NCI-H146 (cell line): Measurements from ENCODE around the gene TRANK1.
"Not testable (repeated sequence)": the region's sequence is repeated elsewhere in the genome, so short reads cannot be mapped to it uniquely, and the experiment has no call there.

ENCODE experiments used
- DNase-seq: peaks from one replicate; lab custom pipeline; 2025; lab: John Stamatoyannopoulos, UW

Gene TRANK1

GRCh38 chr3:36892457-36893136, 52.3 kb downstream of the TRANK1 start:
- no peak for DNase-seq

GRCh38 chr3:36891701-36892160, 53.1 kb downstream of the TRANK1 start:
- no peak for DNase-seq

GRCh38 chr3:36891097-36891496, 53.8 kb downstream of the TRANK1 start:
- not testable (repeated sequence) for DNase-seq

DNA sequence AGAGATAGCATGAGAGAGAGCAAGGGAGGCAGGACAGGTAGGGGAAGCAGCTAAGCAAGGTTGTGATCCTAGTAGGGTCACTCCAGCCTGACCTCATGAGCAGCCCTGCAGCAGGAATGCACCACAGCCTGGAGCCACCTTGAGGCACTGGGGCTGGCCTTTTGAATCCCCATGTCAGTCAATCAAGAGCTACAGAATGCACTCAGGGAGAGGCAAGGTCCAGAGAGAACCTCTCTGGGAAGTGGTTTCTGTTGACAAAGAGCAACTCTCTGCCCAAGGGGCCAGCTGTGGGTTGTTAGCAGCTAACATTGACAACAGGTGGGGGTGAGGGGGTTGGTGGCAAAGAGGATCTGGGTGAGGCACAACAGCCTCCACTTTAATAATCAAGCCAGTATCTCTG, 54.6 kb downstream of the TRANK1 start:
- no peak for DNase-seq

DNA sequence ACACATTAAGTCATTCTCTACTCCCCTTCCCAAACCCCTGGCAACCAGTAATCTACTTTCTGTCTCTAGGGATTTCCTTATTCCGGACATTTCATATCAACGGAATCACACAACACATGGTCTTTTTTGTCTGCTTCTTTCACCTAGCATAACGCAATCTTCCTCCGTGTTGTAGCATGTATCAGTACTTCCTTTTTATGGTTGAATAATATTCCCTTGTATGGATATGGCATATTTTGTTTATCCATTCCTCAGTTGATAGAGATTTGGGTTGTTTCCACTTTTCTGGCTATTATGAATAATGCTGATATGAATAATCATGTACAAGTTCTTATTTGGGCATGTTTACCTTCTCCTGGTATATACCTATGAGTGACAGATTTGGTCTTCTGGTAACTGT, 63.1 kb downstream of the TRANK1 start:
- DNase-seq = no peak

GRCh38 chr3:36879842-36880241, 65.0 kb downstream of the TRANK1 start:
- not testable (repeated sequence) for DNase-seq

- DNase-seq = no peak
Measured at GRCh38 chr3:36877930-36878685, 66.7 kb downstream of the TRANK1 start.

GRCh38 chr3:36876181-36876936, 68.5 kb downstream of the TRANK1 start:
- no peak for DNase-seq

DNA sequence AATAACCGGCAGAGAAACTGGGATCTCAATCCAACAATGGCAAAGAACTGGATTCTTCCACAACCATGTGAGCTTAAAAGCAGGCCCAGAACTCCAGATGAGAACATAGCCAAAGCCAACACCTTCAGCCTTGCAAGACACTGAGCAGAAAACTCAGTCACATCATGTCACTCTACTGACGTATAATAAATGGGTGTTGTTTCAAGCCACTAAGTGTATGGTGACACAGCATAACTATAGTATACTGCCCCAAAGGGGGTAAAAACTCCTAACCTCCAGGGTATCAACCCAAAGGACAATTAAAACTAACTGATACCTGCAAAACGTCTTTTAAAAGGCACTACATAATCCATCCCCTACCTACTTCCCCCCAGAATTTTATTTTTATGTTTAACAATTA, 69.5 kb downstream of the TRANK1 start:
- DNase-seq = no peak

GRCh38 chr3:36874424-36874823, 70.4 kb downstream of the TRANK1 start:
- DNase-seq = no peak

DNA sequence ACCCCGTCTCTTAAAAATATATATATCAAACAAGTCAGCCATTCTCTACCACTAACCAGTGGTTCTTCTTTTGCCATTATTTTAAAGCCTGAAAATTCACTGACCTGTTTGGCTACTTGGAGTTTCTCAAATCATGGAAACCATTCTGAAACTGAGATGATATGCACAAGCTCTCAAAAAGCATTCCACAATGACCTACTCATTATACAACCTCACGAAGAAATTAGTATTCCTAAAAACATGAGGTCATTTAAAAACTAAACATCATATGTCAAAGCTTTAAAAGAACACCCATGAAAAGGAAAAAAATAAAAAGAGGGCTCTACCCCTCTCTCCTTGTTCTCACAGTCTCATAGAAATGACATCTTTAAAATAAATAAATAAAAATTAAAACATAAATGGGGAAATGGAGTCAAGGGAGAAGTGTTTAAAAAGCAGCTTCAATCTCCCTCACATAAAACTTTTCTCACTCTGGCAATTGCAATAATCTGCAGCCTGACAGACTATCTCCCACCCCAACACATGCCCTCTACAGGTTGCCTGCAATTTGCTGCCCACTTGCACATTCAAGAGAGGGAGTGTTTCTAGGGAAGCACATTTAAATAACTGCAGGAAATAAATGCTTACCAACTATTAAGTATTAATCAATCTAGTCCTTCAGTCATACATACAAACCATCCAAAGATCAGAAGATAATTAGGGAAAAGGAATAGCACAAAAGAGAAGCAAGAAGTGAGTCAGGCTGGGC, 73.3 kb downstream of the TRANK1 start:
- no peak for DNase-seq

DNA sequence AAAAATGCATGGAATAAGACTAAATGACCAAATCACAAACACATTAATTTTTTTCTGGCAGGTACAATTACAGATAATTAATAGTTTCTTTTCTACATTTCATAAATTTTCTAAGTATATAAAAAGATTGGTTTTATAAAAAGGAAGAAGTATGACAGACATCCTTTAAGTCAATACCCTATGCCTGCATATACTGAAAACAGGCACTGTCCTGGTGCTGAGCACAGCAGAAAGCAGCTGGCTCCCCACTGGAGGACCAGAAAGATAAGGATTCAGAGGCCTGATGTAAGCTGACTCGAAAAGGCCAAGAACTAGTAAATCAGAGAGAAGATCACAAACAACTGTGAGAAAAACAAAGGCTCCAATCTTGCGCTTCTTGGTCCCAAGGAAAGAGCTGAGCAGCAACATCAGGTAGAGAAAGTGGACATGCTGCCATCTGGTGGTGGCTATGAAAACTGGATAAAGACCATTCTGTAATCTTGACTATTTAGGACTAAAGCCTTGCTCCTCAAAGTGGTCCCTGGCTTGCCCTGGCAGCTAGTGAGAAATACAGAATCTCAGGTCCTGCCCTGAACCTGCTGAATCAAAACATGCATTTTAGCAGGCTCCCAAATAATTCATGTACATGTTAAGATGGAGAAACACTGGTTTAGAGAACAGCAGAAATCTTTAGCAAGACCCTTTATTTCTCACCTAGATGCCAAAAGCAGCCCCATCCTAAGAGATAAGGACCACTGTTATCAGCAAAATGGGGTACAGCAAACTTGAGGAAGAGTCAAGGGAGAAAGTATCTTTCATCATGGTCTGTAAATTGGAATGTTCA, 76.0 kb downstream of the TRANK1 start:
- DNase-seq = peak; percentile 31

DNA sequence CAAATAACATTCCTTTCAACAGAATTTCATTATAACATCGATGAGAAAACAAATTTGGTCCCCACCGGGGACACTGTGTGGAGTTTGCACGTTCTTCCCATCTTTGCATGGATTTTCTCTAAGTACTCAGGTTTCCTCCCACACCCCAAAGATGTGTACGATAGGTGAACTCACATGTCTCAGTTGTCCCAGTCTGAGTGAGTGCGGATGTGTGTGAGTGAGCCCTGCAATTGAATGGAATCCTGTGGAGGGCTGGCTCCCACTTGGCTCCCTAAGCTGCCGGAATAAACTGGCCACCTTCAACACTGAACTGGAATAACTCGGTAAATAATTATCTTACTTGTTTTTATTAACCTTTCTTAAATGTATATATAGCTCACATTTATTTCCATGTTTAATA, 77.0 kb downstream of the TRANK1 start:
- no peak for DNase-seq

- no peak for DNase-seq
Measured at GRCh38 chr3:36866368-36866767, 78.5 kb downstream of the TRANK1 start.

GRCh38 chr3:36864180-36865053, 80.4 kb downstream of the TRANK1 start:
- DNase-seq = no peak

GRCh38 chr3:36862076-36862755, 82.6 kb downstream of the TRANK1 start:
- no peak for DNase-seq

DNA sequence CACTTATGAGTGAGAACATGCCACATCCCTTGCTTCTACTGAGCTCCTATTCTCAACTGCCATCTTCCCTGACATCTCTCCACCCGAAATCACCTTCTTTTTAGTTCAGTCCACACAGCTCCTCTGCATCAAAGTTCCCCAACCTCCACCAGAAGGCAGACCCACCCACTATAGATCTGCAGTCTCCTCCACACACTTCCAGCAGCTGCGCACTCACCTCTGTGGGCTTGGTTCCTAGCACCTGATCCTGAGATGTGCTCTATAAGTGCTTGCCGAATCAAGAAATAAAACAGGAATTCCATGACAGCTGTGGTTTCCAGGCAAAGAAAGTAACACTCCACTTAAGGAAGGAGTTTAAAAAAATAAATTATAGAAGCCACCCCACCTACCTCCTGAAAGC, 85.4 kb downstream of the TRANK1 start:
- no peak for DNase-seq

- no peak for DNase-seq
Measured at GRCh38 chr3:36852071-36852470, 92.8 kb downstream of the TRANK1 start.

DNA sequence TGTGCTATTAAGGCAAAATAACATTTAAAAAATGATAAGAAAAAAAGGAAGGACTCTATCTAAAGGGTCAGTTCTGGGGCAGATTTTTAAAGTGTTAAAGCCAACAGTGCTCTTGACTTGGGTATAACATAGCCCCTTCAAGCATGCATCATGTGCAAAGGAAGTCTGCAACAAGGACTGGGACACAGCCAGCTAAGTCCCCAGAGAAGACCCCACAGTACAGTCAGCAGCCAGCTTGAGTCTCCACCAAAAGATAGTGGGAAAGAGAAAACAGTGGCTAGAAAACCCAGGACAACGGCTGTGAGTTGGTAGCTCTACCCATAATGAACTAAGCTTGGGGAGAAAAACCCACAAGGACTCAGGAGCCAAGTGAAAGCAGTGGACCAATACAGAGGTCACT, 94.1 kb downstream of the TRANK1 start:
- no peak for DNase-seq

- no peak for DNase-seq
Measured at GRCh38 chr3:36846406-36846805, 98.4 kb downstream of the TRANK1 start.
